Measurements from ENCODE around the gene TRPM2. TPM values are rescaled to one million over a fixed set of nuclear protein-coding genes. Genes with fewer than 3 reads are reported as not detected.

The TRPM2 gene
- total and polyA plus RNA-seq, 2 donors: 2.7 to 9.4 TPM

DNA sequence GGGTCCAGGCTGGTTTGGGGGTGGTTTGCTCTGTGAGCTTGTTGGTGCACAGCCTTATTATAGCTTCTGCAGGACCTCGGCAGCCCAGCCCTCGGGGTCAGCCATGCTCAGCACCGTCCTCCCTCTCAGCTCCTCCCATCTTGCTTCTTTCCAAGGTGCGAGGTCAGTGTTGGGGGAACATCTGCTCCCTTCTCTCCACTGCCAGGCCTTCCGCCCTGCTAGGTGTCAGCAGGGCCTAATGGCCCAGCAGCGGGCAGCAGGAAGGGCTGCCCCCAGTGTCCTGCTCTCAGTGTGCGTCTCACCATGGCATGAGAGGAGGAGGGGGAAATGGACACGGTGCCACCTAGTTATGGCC lies 65.4 kb downstream of the TRPM2 start:
- no peak for DNase-seq (ENCODE audit: low read depth in 6 of 9, low spot score in 9 of 9)
- WGBS: 97% methylated on average over 8 of the region's 8 CpGs
- no peaks in the 10 kb centered on the region for H3K27me3 ChIP-seq (ENCODE audit: control insufficient read depth in 2 of 2, insufficient read depth in 1 of 2, low read length in 1 of 2)

DNA sequence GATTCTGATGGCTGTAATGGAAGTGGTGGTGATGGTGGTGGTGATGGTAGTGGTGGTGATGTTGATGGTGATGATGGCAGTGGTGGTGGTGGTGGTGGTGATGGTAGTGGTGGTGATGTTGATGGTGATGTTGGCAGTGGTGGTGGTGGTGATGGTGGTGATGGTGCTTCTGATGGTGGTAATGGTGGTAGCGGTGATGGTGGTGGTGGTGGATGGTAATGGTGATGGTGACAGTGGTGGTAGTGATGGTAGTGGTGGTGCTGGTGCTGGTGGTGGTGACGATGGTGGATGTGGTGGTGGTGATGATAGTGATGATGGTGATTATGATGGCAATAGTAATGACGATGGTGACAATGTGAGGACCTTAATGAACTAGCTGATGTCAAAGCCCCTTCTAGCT lies 66.3 kb downstream of the TRPM2 start:
- no peak for DNase-seq (ENCODE audit: low read depth in 6 of 9, low spot score in 9 of 9)
- WGBS: over 99% methylated on average over 3 of the region's 3 CpGs
- H3K36me3 ChIP-seq (ENCODE audit: control insufficient read depth in 2 of 2, insufficient read depth in 2 of 2, low read length in 1 of 2): peaks cover 7 to 12% of the 10 kb centered on the region in 2 donors
- no peaks in the 10 kb centered on the region for H3K27me3 ChIP-seq (ENCODE audit: control insufficient read depth in 2 of 2, insufficient read depth in 1 of 2, low read length in 1 of 2)
- no peaks in the 10 kb centered on the region for H3K4me1 ChIP-seq (ENCODE audit: control insufficient read depth in 2 of 2, insufficient read depth in 2 of 2, low read length in 2 of 2)
- no peak overlapping the region for H3K27ac ChIP-seq (ENCODE audit: low read depth in 1 of 2, low read length in 1 of 2)
- no peak overlapping the region for H3K4me3 ChIP-seq (ENCODE audit: low read length in 2 of 2)
- H3K9me3 ChIP-seq (ENCODE audit: control insufficient read depth in 2 of 2, insufficient read depth in 1 of 2, low read length in 1 of 2): peaks cover 1 to 27% of the 10 kb centered on the region in 2 donors

More for the DNA sequence above, 65.4 kb downstream of the TRPM2 start:
- Histone ChIP-seq H3K4me3 (ENCODE audit: low read length in 2 of 2) (no peak overlapping the region), H3K4me1 (ENCODE audit: control insufficient read depth in 2 of 2, insufficient read depth in 2 of 2, low read length in 2 of 2) (no peaks in the 10 kb centered on the region), H3K27ac (ENCODE audit: low read depth in 1 of 2, low read length in 1 of 2) (no peak overlapping the region), H3K9me3 (ENCODE audit: control insufficient read depth in 2 of 2, insufficient read depth in 1 of 2, low read length in 1 of 2) (peaks cover 1 to 27% of the 10 kb centered on the region in 2 donors), H3K36me3 (ENCODE audit: control insufficient read depth in 2 of 2, insufficient read depth in 2 of 2, low read length in 1 of 2) (peaks cover 7 to 13% of the 10 kb centered on the region in 2 donors)

DNA sequence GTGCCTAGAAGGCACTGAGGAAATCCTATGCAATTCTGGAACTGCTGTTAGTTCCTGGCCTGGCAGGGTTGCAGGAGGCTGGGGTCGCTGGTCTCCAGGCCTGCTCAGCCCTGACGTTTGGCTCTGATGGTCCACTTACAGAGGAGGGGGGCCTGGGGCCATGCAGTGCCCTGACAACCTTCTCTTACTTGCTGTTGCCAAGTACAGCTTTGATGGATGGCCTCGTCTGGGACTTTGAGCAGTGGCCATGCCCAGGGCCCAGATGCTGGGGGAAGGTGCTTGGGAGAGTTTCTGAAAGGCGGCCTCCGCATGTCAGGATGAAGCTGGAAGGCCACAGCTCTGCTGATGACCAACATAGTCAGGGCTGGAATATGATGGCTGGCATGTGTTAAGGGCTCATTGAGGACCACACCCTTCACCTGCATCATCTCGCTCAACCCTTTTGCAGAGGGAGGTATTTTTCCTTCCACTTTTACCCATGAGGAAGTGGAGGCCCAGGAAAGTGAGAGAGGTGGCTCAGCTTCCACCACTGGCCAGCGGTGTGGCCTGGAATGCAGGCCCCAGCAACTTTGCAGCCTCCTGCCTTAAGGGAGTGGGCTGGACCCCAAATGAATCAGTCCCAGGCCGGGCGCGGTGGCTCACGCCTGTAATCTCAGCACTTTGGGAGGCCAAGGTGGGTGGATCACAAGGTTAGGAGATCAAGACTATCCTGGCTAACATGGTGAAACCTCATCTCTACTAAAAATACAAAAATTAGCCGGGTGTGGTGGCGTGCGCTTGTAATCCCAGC lies 67.2 kb downstream of the TRPM2 start:
- no peaks in the 10 kb centered on the region for H3K4me1 ChIP-seq (ENCODE audit: control insufficient read depth in 2 of 2, insufficient read depth in 2 of 2, low read length in 2 of 2)
- DNase-seq (ENCODE audit: low read depth in 6 of 9, low spot score in 9 of 9): no peak
- H3K4me3 ChIP-seq (ENCODE audit: low read length in 2 of 2): no peak overlapping the region
- WGBS: 98% methylated on average over 14 of the region's 14 CpGs
- peaks cover 1 to 27% of the 10 kb centered on the region in 2 donors for H3K9me3 ChIP-seq (ENCODE audit: control insufficient read depth in 2 of 2, insufficient read depth in 1 of 2, low read length in 1 of 2)
- no peaks in the 10 kb centered on the region for H3K27me3 ChIP-seq (ENCODE audit: control insufficient read depth in 2 of 2, insufficient read depth in 1 of 2, low read length in 1 of 2)
- H3K36me3 ChIP-seq (ENCODE audit: control insufficient read depth in 2 of 2, insufficient read depth in 2 of 2, low read length in 1 of 2): peaks cover 7 to 11% of the 10 kb centered on the region in 2 donors
- H3K27ac ChIP-seq (ENCODE audit: low read depth in 1 of 2, low read length in 1 of 2): no peak overlapping the region

DNA sequence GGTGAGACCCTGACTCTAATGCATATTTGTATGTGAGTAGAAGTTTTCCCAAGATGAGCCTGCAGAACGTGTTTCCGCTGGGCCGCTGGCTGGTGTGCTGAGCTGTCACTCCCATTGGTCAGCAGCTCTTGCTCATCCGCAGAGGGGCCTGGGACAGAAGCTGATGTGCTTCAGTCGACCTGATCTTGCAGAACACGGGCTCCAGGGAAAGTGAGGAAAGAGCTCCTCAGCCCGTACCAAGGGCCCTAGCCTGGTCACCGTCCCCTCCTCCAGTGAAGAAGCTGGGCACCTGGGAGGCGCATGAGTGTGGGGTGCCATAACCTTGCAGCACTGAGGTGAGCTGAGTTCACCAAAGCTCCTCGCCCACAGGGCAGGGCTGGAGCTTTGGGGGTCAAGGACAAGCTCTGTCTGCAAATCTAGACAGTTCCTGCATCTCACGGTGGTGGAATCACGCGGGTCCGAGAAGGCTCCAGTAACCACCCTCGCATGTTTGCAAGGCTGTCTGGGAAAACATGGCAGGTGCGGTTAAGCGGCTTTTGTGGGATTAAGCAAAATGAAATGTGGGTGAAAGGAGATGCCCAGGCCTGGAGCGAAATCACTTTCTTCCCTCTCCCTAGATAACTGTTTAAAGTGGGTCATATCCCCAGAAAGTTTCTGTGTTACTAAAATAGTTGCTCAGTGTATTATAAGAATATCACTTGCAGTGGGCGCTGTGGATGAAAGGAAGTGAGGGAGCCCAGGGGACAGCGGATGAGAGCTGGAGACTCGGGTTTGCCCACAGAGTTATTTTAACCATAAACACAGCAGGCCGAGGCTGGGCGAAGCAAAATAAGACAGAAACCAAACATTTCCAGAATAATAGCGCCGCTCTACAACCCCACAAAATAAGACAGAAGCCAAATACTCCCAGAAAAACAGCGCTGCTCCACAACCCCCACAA lies 68.8 kb downstream of the TRPM2 start:
- DNase-seq (ENCODE audit: low read depth in 6 of 9, low spot score in 9 of 9): no peak
- no peak overlapping the region for H3K4me3 ChIP-seq (ENCODE audit: low read length in 2 of 2)
- H3K27me3 ChIP-seq (ENCODE audit: control insufficient read depth in 2 of 2, insufficient read depth in 1 of 2, low read length in 1 of 2): no peaks in the 10 kb centered on the region
- H3K36me3 ChIP-seq (ENCODE audit: control insufficient read depth in 2 of 2, insufficient read depth in 2 of 2, low read length in 1 of 2): peaks cover 7 to 11% of the 10 kb centered on the region in 2 donors
- no peak overlapping the region for H3K27ac ChIP-seq (ENCODE audit: low read depth in 1 of 2, low read length in 1 of 2)
- H3K9me3 ChIP-seq (ENCODE audit: control insufficient read depth in 2 of 2, insufficient read depth in 1 of 2, low read length in 1 of 2): peaks cover 1 to 18% of the 10 kb centered on the region in 2 donors
- 95% methylated on average over 25 of the region's 26 CpGs for WGBS
- no peaks in the 10 kb centered on the region for H3K4me1 ChIP-seq (ENCODE audit: control insufficient read depth in 2 of 2, insufficient read depth in 2 of 2, low read length in 2 of 2)

DNA sequence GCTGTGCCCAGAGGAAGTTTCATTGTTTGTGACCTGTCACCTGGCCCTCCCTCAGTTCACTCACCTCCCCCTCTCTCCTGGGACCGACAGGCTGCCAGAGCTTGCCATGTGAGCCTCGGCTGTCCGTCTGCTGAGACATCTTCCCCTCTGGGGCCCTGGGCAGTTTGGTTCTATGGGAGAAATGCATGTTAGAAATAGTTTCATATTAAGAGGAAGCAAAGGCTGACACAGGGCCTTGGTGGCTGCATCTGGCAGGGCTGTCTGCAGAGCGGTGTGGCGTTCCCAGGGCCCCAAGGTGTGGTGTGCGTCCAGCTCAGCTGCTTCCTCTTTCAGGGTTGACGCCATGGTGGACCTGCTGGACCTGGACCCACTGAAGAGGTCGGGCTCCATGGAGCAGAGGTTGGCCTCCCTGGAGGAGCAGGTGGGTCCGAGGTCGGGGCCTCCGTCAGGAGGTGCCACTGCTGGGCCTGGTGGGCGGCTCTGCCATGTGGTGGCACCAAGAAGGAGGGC lies 69.9 kb downstream of the TRPM2 start:
- Histone ChIP-seq H3K27me3 (ENCODE audit: control insufficient read depth in 2 of 2, insufficient read depth in 1 of 2, low read length in 1 of 2) (no peaks in the 10 kb centered on the region), H3K36me3 (ENCODE audit: control insufficient read depth in 2 of 2, insufficient read depth in 2 of 2, low read length in 1 of 2) (peaks cover 4 to 8% of the 10 kb centered on the region in 2 donors), H3K27ac (ENCODE audit: low read depth in 1 of 2, low read length in 1 of 2) (no peak overlapping the region), H3K9me3 (ENCODE audit: control insufficient read depth in 2 of 2, insufficient read depth in 1 of 2, low read length in 1 of 2) (peaks cover 1 to 19% of the 10 kb centered on the region in 2 donors), H3K4me1 (ENCODE audit: control insufficient read depth in 2 of 2, insufficient read depth in 2 of 2, low read length in 2 of 2) (no peaks in the 10 kb centered on the region), H3K4me3 (ENCODE audit: low read length in 2 of 2) (no peak overlapping the region)
- 93% methylated on average over 12 of the region's 12 CpGs for WGBS
- DNase-seq (ENCODE audit: low read depth in 6 of 9, low spot score in 9 of 9): no peak

DNA sequence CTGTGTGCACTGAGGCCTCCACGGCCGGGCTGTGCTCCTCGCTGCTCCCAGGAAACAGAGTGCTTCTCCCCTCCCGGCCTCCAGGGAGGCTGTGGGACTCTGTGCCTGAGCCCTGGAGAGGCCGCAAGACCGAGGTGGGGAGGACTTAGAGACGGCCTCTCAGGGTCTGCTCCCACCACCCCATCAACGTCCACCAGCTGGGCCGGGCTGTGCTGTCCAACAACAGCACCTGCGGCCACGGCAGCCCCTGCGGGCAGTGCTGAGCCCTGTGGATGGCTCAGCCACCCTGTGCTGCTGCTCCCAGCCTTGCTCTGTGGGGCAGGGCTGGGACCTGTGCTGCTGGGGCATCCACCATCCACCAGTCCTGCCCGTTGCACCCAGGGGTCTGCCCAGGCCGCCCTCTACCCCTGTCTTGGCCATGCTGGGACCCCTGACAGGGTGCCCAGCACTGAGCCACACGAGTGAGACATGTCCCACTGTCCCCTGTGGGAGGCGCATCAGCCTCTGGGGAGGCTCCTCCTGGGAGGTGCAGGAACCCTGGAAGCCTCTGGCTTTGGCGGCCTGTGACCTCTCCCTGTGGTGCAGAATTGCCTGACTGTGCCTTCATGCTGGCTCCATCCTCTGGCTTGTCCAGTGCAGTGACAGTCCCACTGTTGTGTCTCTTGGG lies 70.7 kb downstream of the TRPM2 start:
- WGBS: 89% methylated on average over 17 of the region's 17 CpGs
- Histone ChIP-seq H3K4me3 (ENCODE audit: low read length in 2 of 2) (no peak overlapping the region), H3K9me3 (ENCODE audit: control insufficient read depth in 2 of 2, insufficient read depth in 1 of 2, low read length in 1 of 2) (peaks cover 0 to 17% of the 10 kb centered on the region in 2 donors), H3K36me3 (ENCODE audit: control insufficient read depth in 2 of 2, insufficient read depth in 2 of 2, low read length in 1 of 2) (peaks cover under 1% of the 10 kb centered on the region in 2 donors), H3K4me1 (ENCODE audit: control insufficient read depth in 2 of 2, insufficient read depth in 2 of 2, low read length in 2 of 2) (no peaks in the 10 kb centered on the region), H3K27ac (ENCODE audit: low read depth in 1 of 2, low read length in 1 of 2) (no peak overlapping the region), H3K27me3 (ENCODE audit: control insufficient read depth in 2 of 2, insufficient read depth in 1 of 2, low read length in 1 of 2) (no peaks in the 10 kb centered on the region)
- no peak for DNase-seq (ENCODE audit: low read depth in 6 of 9, low spot score in 9 of 9)

DNA sequence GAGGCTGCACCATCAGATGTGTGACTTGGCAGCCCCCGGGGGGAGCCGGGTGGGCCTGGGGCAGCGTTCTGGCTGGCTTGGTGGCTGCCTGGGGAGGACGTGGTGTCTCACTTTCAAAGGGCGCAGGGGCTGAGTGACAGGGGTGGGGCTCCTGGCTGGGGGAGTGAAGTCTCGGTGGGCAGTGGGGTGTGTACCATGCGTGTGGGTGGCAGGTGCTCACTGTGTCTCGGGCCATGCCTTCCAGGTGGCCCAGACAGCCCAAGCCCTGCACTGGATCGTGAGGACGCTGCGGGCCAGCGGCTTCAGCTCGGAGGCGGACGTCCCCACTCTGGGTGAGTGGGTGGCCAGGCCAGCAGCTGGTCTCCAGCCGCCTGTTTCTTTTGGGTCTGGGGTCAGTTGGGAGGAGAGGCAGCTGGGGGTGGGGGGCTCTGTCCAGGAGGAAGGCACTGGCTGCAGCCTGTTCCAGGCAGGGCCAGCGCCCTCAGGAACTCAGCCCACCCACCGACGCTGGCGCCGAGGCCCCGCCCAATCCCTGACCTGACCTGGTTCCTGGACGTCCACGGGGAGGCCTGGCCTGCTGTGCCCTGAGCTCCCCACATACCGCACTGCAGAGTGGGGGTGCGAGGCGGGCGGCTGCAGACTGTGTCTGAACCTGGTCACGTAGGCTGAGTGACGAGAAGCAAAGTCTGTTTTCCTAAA lies 71.3 kb downstream of the TRPM2 start:
- H3K27me3 ChIP-seq (ENCODE audit: control insufficient read depth in 2 of 2, insufficient read depth in 1 of 2, low read length in 1 of 2): no peaks in the 10 kb centered on the region
- H3K27ac ChIP-seq (ENCODE audit: low read depth in 1 of 2, low read length in 1 of 2): no peak overlapping the region
- H3K9me3 ChIP-seq (ENCODE audit: control insufficient read depth in 2 of 2, insufficient read depth in 1 of 2, low read length in 1 of 2): peaks cover 0 to 16% of the 10 kb centered on the region in 2 donors
- no peak overlapping the region for H3K4me3 ChIP-seq (ENCODE audit: low read length in 2 of 2)
- DNase-seq (ENCODE audit: low read depth in 6 of 9, low spot score in 9 of 9): no peak
- WGBS: 91% methylated on average over 30 of the region's 30 CpGs
- H3K4me1 ChIP-seq (ENCODE audit: control insufficient read depth in 2 of 2, insufficient read depth in 2 of 2, low read length in 2 of 2): no peaks in the 10 kb centered on the region
- H3K36me3 ChIP-seq (ENCODE audit: control insufficient read depth in 2 of 2, insufficient read depth in 2 of 2, low read length in 1 of 2): no peaks in the 10 kb centered on the region

DNA sequence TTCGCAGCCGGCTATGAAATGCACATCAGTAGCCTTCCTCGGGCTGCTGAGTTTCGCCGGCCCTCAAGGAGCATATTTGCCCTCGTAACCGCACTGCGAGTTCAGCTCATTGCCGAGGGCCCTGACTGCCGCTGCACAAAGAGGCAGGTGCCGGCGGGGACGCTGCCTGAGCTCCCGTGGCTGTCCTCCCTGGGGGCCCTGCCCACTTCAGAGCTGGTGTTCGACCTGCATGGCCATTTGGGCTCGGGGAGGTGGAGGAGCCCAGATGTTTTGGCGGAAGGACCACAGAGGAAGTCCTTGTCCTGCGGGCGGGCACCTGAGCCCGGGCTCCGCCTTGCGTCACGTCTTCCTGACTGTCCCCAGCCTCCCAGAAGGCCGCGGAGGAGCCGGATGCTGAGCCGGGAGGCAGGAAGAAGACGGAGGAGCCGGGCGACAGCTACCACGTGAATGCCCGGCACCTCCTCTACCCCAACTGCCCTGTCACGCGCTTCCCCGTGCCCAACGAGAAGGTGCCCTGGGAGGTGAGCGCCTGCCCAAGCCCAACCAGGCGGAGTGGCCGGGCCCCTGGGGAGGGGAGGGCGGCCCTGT lies 72.0 kb downstream of the TRPM2 start:
- Histone ChIP-seq H3K4me3 (ENCODE audit: low read length in 2 of 2) (no peak overlapping the region), H3K27me3 (ENCODE audit: control insufficient read depth in 2 of 2, insufficient read depth in 1 of 2, low read length in 1 of 2) (no peaks in the 10 kb centered on the region), H3K36me3 (ENCODE audit: control insufficient read depth in 2 of 2, insufficient read depth in 2 of 2, low read length in 1 of 2) (no peaks in the 10 kb centered on the region), H3K27ac (ENCODE audit: low read depth in 1 of 2, low read length in 1 of 2) (no peak overlapping the region), H3K4me1 (ENCODE audit: control insufficient read depth in 2 of 2, insufficient read depth in 2 of 2, low read length in 2 of 2) (no peaks in the 10 kb centered on the region), H3K9me3 (ENCODE audit: control insufficient read depth in 2 of 2, insufficient read depth in 1 of 2, low read length in 1 of 2) (peaks cover 0 to 16% of the 10 kb centered on the region in 2 donors)
- 94% methylated on average over 40 of the region's 40 CpGs for WGBS
- DNase-seq (ENCODE audit: low read depth in 6 of 9, low spot score in 9 of 9): no peak
